GM18526 (cell line): ENCODE measurements around the gene SLF2.

Experiments
- POLR2A ChIP-seq: IDR thresholded peaks from 3 replicates; pipeline ENCODE4 v1.6.1; 2011; ENCODE audit not compliant: insufficient read length; ENCODE audit errors: extremely low read depth

Gene SLF2

GRCh38 chr10:101012525-101013364, 100.0 kb downstream of the SLF2 start:
- no peak for TF ChIP-seq POLR2A

GRCh38 chr10:101013365-101013825, 100.6 kb downstream of the SLF2 start:
- no peak for TF ChIP-seq POLR2A

- no peak for TF ChIP-seq POLR2A
Measured at GRCh38 chr10:101014230-101014884, 101.6 kb downstream of the SLF2 start.
